Measurements from ENCODE around the gene THADA. TPM values are rescaled to one million over a fixed set of nuclear protein-coding genes. Genes with fewer than 3 reads are reported as not detected.
A peak's percentile ranks its signal among the peaks of the same experiment; 100 is the strongest.

THADA gene
- total RNA-seq, 4 donors from 2014 or later = 31.2 to 68.8 (median 54.9) TPM

GRCh38 chr2:43486603-43487002 is 109.2 kb downstream of the THADA start:
- no peak for DNase-seq
- Histone ChIP-seq H3K4me1 (peaks cover 0 to 6% of the 10 kb centered on the region in 2 donors), H3K36me3 (no peaks in the 10 kb centered on the region), H3K27ac (peak overlapping the region; percentile 54 to 62), H3K9me3 (no peaks in the 10 kb centered on the region), H3K27me3 (no peaks in the 10 kb centered on the region), H3K4me3 (no peak overlapping the region)
- intact Hi-C loops (cut with DNase I; ENCODE audit: low total_unique reads) = loop anchor here (10.0 kb wide), 2 partner anchors 262 to 532 kb away; partner anchors contain the start of gene ZFP36L2
- no peak for TF ChIP-seq CTCF (IDR thresholded peaks at IDR 0.05)
- TF ChIP-seq POLR2A (IDR thresholded peaks at IDR 0.05) = no peak

GRCh38 chr2:43484323-43484930 is 111.4 kb downstream of the THADA start:
- H3K27ac ChIP-seq = peak overlapping the region; percentile 68 to 81
- peaks cover 0 to 7% of the 10 kb centered on the region in 2 donors for H3K4me1 ChIP-seq

GRCh38 chr2:43482961-43483360 is 112.9 kb downstream of the THADA start:
- Histone ChIP-seq H3K36me3 (no peaks in the 10 kb centered on the region), H3K27me3 (no peaks in the 10 kb centered on the region), H3K4me1 (peaks cover 0 to 16% of the 10 kb centered on the region in 2 donors), H3K9me3 (no peaks in the 10 kb centered on the region), H3K4me3 (no peak overlapping the region), H3K27ac (peak overlapping the region; percentile 68 to 81)
- no peak for TF ChIP-seq CTCF (IDR thresholded peaks at IDR 0.05)
- no peak for TF ChIP-seq POLR2A (IDR thresholded peaks at IDR 0.05)
- DNase-seq = peak in 1 of 2 donors; percentile 60
- intact Hi-C loops (cut with DNase I; ENCODE audit: low total_unique reads) = loop anchor here (10.0 kb wide), 2 partner anchors 258 to 528 kb away; partner anchors contain the start of gene ZFP36L2

More at GRCh38 chr2:43484323-43484930, 111.4 kb downstream of the THADA start:
- Histone ChIP-seq H3K9me3 (no peaks in the 10 kb centered on the region), H3K36me3 (no peaks in the 10 kb centered on the region), H3K4me3 (no peak overlapping the region), H3K27me3 (no peaks in the 10 kb centered on the region)
- DNase-seq = no peak
- TF ChIP-seq POLR2A (IDR thresholded peaks at IDR 0.05) (no peak), CTCF (IDR thresholded peaks at IDR 0.05) (peak; percentile 63 to 87 (median 74))
- intact Hi-C loops (cut with DNase I; ENCODE audit: low total_unique reads) = loop anchor here (10.0 kb wide), 2 partner anchors 260 to 530 kb away; partner anchors contain the start of gene ZFP36L2

- Histone ChIP-seq H3K27ac (peak overlapping the region; percentile 68 to 81), H3K36me3 (no peaks in the 10 kb centered on the region), H3K4me3 (no peak overlapping the region), H3K27me3 (no peaks in the 10 kb centered on the region), H3K4me1 (peaks cover 0 to 16% of the 10 kb centered on the region in 2 donors), H3K9me3 (no peaks in the 10 kb centered on the region)
- no peak for DNase-seq
- intact Hi-C loops (cut with DNase I; ENCODE audit: low total_unique reads) = loop anchor here (10.0 kb wide), 2 partner anchors 257 to 527 kb away; partner anchors contain the start of gene ZFP36L2
- TF ChIP-seq POLR2A (IDR thresholded peaks at IDR 0.05) = no peak
- no peak for TF ChIP-seq CTCF (IDR thresholded peaks at IDR 0.05)
Measured at GRCh38 chr2:43481927-43482542, 113.8 kb downstream of the THADA start.

- H3K4me1 ChIP-seq = peaks cover 0 to 16% of the 10 kb centered on the region in 2 donors
- no peak for TF ChIP-seq POLR2A (IDR thresholded peaks at IDR 0.05)
- no peak for TF ChIP-seq CTCF (IDR thresholded peaks at IDR 0.05)
- H3K36me3 ChIP-seq = no peaks in the 10 kb centered on the region
- no peak overlapping the region for H3K4me3 ChIP-seq
- no peaks in the 10 kb centered on the region for H3K27me3 ChIP-seq
- no peak for DNase-seq
- no peaks in the 10 kb centered on the region for H3K9me3 ChIP-seq
- H3K27ac ChIP-seq = peak overlapping the region; percentile 68 to 81
- intact Hi-C loops (cut with DNase I; ENCODE audit: low total_unique reads) = loop anchor here (10.0 kb wide), 2 partner anchors 256 to 526 kb away; partner anchors contain the start of gene ZFP36L2
Measured at GRCh38 chr2:43480874-43481273, 115.0 kb downstream of the THADA start.
